GM19463 (cell line): ENCODE data around the gene SPINK7.

Experiments
- ATAC-seq: cut with Tn5 transposase; IDR thresholded peaks from one replicate; pipeline ENCODE4 v1.9.1; 2021; ENCODE audit warnings: mild to moderate bottlenecking, moderate library complexity; ENCODE audit not compliant: unreplicated experiment

SPINK7 gene

DNA sequence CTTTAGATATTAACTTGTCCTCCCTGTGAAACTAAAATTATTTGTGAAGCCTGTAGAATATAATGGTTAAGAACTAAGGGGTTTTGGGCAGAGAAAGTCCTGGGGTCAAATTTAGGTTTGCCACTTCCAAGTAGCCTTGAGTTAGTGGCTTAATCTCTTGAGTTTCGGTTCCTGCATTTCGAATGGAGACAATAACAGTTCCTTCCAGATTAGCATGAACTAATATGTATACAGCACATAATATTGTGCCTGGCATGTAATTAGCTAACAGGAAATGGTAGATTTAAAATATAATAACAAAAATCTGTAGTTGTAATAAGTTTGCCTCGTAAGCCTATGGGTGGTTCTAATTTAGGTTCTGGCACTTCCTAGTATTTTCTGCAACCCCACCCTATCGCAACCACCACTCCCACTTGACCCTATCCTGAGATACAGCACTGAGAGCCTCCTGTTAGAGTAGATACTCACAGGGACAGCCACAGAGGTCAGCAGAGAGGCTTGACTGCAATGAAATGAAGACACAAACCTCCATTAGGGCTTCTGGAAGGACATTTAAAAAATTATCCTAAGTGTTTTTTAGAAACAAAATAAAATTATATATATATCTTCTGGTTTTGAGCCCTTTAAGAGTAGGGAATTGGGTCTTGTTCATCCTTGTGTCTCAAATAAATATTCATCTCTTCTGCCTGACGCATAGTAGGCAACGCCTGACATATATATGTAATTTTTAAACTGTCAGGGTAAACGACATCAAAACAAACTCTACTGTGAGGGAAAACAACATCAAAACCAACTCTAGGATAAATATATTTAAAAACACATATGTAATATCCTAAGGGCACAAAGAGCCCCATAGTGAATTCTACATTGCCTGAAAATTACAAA is 31.6 kb downstream of the SPINK7 start:
- no peak for ATAC-seq

DNA sequence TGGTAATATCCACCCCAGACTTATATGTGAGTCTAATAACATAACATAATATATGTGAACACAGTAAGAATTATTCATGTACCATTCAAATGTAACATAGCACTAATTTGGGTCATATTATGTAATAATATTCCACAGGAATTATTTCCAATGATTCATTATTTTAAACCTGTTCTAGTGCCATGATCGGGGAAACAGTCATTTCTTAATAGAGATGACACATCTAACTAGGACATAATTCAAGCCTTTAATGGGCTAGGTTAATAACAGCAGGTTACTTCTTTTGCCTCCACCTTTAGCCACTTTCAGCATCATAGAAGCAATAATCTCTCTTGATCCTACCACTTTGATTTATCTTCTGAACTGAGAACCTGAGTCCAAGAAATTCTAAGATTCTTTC is 35.5 kb downstream of the SPINK7 start:
- no peak for ATAC-seq

DNA sequence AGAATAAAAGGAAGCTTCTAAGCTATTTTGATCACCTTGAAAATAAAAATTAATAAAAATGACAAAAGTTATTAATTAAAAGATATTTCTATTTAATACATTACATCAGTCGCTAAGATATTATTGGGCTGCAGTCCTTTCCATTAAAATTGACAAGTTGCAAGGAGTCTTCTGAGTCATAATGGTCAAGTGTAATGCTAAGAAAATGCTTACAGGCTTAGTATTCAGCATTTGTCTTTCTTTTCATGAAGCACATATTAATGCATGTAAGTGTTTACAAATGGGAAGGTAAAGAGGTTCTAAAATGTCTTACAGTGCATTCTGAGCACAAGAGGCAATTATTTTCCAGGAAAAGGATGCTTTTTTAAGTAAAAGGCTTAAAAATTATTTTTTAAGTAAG is 40.5 kb downstream of the SPINK7 start:
- ATAC-seq, result no peak

DNA sequence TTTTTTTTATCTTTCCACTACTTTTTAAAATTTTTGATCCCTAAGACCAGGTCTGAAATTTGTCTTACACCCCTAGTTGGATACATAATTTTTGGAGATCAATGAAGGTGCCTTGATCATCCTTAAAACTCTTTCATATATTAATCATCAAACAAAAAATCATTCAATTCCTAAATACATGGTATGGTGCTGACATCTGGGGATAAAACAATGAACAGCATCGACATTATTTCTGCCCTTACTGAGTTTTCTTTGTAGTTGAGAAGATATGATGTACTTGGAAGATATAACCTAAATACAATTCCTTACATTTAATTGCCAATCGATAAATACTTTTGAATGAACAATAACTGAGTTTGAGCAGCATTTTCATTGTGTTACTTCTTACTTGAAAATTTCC is 41.4 kb downstream of the SPINK7 start:
- ATAC-seq, result no peak

DNA sequence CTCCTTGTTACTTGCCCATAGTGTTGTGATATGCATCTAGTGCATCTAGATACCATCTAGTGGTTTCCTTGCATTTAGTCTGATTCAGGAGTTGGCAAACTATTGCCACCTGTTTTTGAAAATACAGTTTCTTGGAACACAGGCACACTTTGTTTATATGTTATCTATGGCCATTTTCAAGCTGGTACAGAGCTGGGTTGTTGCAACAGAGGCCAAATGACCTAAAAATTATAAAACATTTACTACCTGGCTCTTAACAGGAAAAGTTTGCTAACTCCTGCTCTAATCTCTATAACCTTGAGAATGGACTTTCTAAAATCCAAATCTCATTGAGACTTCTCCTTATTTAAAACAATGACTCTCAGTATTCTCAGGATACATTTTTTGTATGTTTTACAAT is 52.1 kb downstream of the SPINK7 start:
- ATAC-seq, result no peak
